ENCODE results near the gene CCDC107.

- TF ChIP-seq UBTF (CRISPR knock-in tag; IDR thresholded peaks at IDR 0.05) (no peak), FOXP1 (IDR thresholded peaks at IDR 0.05) (no peak), FOXP1 (CRISPR knock-in tag; IDR thresholded peaks at IDR 0.05) (no peak), ZFP82 (CRISPR knock-in tag; IDR thresholded peaks at IDR 0.05; ENCODE audit: borderline replicate concordance) (no peak), EP300 (IDR thresholded peaks at IDR 0.05; ENCODE audit: low read depth in 2 of 2, low read length in 2 of 2) (no peak), EP300 (CRISPR knock-in tag; IDR thresholded peaks at IDR 0.05; ENCODE audit: borderline replicate concordance) (no peak)
- TF ChIP-seq, protein P1, sequence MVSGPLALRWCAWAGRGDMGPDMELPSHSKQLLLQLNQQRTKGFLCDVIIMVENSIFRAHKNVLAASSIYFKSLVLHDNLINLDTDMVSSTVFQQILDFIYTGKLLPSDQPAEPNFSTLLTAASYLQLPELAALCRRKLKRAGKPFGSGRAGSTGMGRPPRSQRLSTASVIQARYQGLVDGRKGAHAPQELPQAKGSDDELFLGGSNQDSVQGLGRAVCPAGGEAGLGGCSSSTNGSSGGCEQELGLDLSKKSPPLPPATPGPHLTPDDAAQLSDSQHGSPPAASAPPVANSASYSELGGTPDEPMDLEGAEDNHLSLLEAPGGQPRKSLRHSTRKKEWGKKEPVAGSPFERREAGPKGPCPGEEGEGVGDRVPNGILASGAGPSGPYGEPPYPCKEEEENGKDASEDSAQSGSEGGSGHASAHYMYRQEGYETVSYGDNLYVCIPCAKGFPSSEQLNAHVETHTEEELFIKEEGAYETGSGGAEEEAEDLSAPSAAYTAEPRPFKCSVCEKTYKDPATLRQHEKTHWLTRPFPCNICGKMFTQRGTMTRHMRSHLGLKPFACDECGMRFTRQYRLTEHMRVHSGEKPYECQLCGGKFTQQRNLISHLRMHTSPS (CRISPR knock-in tag; IDR thresholded peaks at IDR 0.05; ENCODE audit: low read depth), result no peak
These were observed 42.9 kb downstream of the CCDC107 start for GRCh38 chr9:35700942-35701341.
